Caco-2 (cell line): ENCODE data around the gene ST3GAL2. TPM values are rescaled to one million over a fixed set of nuclear protein-coding genes. Genes with fewer than 3 reads are reported as not detected.
A peak's percentile ranks its signal among the peaks of the same experiment; 100 is the strongest.

Source experiments
- BruUV-seq: library from RNA; stranded (reverse); fragments of 400-500 nt; replicated peaks from 2 replicates; lab custom pipeline; 2021; lab: Mats Ljungman, UMichigan
- CTCF ChIA-PET: fragments of 300-600 bp; sonication (Branson Sonifier 250); formaldehyde crosslinking; loops from one replicate; lab custom pipeline; 2022; ENCODE audit warnings: antibody characterized with exemption; lab: Charles Lee
- POLR2A ChIA-PET: fragments of 300-600 bp; sonication (Branson Sonifier 250); formaldehyde crosslinking; loops from one replicate; lab custom pipeline; 2022; ENCODE audit warnings: antibody characterized with exemption; lab: Charles Lee
- DNase-seq, 2 experiments: peaks; one replicate each; pipeline versions ENCODE4 v3.0.0 to v3.0.0-alpha.2; 2020 to 2022
- H3K27me3 ChIP-seq: replicated peaks from 2 replicates; pipeline ENCODE4 v1.6.0; 2011; ENCODE audit warnings: low read length; ENCODE audit not compliant: control insufficient read depth, insufficient read depth
- H3K36me3 ChIP-seq: 2 replicates; pipeline ENCODE4 v1.5.1; 2011; ENCODE audit warnings: low read length; ENCODE audit not compliant: control insufficient read depth, insufficient read depth
- H3K4me1 ChIP-seq: fragments of 250-450 bp; sonication (Bioruptor Pico); 2 replicates; pipeline ENCODE4 v1.5.1; 2020; ENCODE audit warnings: mild to moderate bottlenecking
- H3K4me3 ChIP-seq: 2 replicates; pipeline ENCODE4 v1.5.1; 2011; ENCODE audit warnings: low read depth, mild to moderate bottlenecking, control low read depth, low read length
- H3K9me3 ChIP-seq: fragments of 250-450 bp; sonication (Bioruptor Pico); 2 replicates; pipeline ENCODE4 v1.5.1; 2020; ENCODE audit warnings: mild to moderate bottlenecking, moderate library complexity
- H3K27ac Mint-ChIP-seq: one replicate; pipeline ENCODE4 v1.8.0; 2022; ENCODE audit warnings: mixed read lengths; ENCODE audit not compliant: unreplicated experiment
- H3K27me3 Mint-ChIP-seq: one replicate; pipeline ENCODE4 v1.8.0; 2022; ENCODE audit warnings: mixed read lengths; ENCODE audit not compliant: insufficient read depth, unreplicated experiment
- H3K36me3 Mint-ChIP-seq: one replicate; pipeline ENCODE4 v1.8.0; 2022; ENCODE audit warnings: mild to moderate bottlenecking, mixed read lengths; ENCODE audit not compliant: insufficient read depth, unreplicated experiment
- H3K4me1 Mint-ChIP-seq: one replicate; pipeline ENCODE4 v1.8.0; 2022; ENCODE audit warnings: low read depth, mixed read lengths; ENCODE audit not compliant: unreplicated experiment
- H3K4me3 Mint-ChIP-seq: one replicate; pipeline ENCODE4 v1.8.0; 2022; ENCODE audit warnings: mild to moderate bottlenecking, moderate library complexity, mixed read lengths; ENCODE audit not compliant: unreplicated experiment
- H3K9me3 Mint-ChIP-seq: one replicate; pipeline ENCODE4 v1.8.0; 2022; ENCODE audit warnings: mixed read lengths; ENCODE audit not compliant: unreplicated experiment
- CTCF ChIP-seq, 2 experiments: fragments of 200-600 bp in 1 of 2; IDR thresholded peaks; 1 replicate in 1 of 2; 2 replicates in 1 of 2; pipeline versions ENCODE4 v1.5.1 to v1.8.0; 2011 to 2022; ENCODE audit warnings: antibody characterized with exemption in 1 of 2, control low read depth in 1 of 2, inconsistent platforms in 1 of 2, low read depth in 1 of 2, low read length in 1 of 2, mild to moderate bottlenecking in 1 of 2, moderate library complexity in 1 of 2; ENCODE audit not compliant: insufficient read depth in 1 of 2, severe bottlenecking in 1 of 2, unreplicated experiment in 1 of 2
- intact Hi-C: fragments of 100-400 bp; cut with micrococcal nuclease; formaldehyde crosslinking; loops from one replicate; pipeline ENCODE4 v1.10.0; 2022; ENCODE audit not compliant: unreplicated experiment
- total RNA-seq: library from RNA; stranded (reverse); gene quantifications from 2 replicates; pipeline ENCODE4 v1.2.3, GENCODE V29; 2022

The ST3GAL2 gene
- total RNA-seq, 1 experiment from 2014 or later = 31.1 TPM

DNA sequence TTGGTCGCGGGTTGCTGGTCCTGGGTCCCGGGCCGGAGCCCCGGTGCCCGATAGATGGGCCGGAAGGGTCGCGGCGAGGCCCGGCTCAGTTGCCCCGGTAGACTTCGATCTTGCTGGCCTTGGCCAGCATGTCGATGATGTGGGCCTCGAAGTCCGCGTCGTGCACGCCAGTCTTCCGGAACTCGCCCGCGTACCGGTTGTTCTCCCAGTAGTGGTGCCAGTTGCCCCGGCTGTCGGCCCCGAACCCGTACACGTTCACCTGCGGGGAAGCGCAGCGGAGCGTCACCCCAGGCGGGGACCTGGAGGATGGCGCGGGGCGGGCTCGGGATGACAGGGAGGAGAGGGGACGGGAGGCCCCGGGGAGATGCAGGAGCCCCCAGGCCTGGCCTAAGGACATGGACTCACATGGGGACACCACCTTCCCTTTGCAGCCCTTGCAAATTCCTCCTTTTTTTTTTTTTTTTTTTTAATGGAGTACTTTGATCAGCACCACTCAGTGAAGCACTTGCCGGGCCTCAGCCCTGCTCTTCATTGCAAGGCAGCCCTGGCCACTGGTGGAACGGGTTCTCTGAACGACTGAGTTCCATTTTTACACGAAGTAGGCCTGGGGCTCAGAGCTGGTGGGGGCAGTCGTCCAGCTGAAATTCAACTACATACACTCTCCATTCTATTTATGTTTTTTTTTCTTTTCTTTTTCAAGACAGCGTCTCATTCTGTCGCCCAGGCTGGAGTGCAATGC lies 57.1 kb downstream of the ST3GAL2 start:
- TF ChIP-seq CTCF (IDR thresholded peaks at IDR 0.05; ENCODE audit: insufficient read depth in 1 of 2, low read depth in 1 of 2, low read length in 1 of 2, severe bottlenecking in 1 of 2, unreplicated experiment in 1 of 2) = no peak
- H3K4me1 Mint-ChIP-seq = peaks cover 6% of the 10 kb centered on the region
- H3K36me3 Mint-ChIP-seq = peaks cover 83% of the 10 kb centered on the region
- POLR2A ChIA-PET = interaction anchor here (0.5 to 3.7 kb wide), 31 partner anchors 8 to 995 kb away, joined by 3 to 41 read pairs (median 5); partner anchors contain the start of genes AARS1, COG4, DDX19A and FCSK
- peak overlapping the region; percentile 92 for H3K4me3 Mint-ChIP-seq
- BruUV-seq = no TSS peak
- DNase-seq = no peak
- H3K27me3 Mint-ChIP-seq = no peaks in the 10 kb centered on the region
- intact Hi-C loops = loop anchor here (1.0 to 5.0 kb wide), 6 partner anchors 47 to 271 kb away; partner anchors contain the start of genes FCSK and ST3GAL2
- Histone ChIP-seq H3K27me3 (no peaks in the 10 kb centered on the region), H3K4me3 (peak overlapping the region; percentile 71), H3K36me3 (peaks cover 2% of the 10 kb centered on the region), H3K9me3 (no peaks in the 10 kb centered on the region), H3K4me1 (peaks cover 9% of the 10 kb centered on the region; the same call in 1 of the 2 replicates)
- peak overlapping the region; percentile 97 for H3K27ac Mint-ChIP-seq
- CTCF ChIA-PET = interaction anchor here (0.6 to 2.8 kb wide), 16 partner anchors 9 to 127 kb away, joined by 3 to 42 read pairs (median 6); partner anchors contain the start of genes FCSK and ST3GAL2
- no peaks in the 10 kb centered on the region for H3K9me3 Mint-ChIP-seq

- BruUV-seq = TSS peak; percentile 74
- H3K27me3 Mint-ChIP-seq = no peaks in the 10 kb centered on the region
- intact Hi-C loops = loop anchor here (1.0 to 5.0 kb wide), 6 partner anchors 47 to 271 kb away; partner anchors contain the start of genes FCSK and ST3GAL2
Observed at GRCh38 chr16:70380919-70381603, 57.8 kb downstream of the ST3GAL2 start.

More at GRCh38 chr16:70380919-70381603, 57.8 kb downstream of the ST3GAL2 start:
- Histone ChIP-seq H3K9me3 (no peaks in the 10 kb centered on the region), H3K36me3 (peaks cover 2% of the 10 kb centered on the region), H3K4me1 (peaks cover 9% of the 10 kb centered on the region; the same call in 1 of the 2 replicates), H3K4me3 (peak overlapping the region; percentile 85), H3K27me3 (no peaks in the 10 kb centered on the region)
- ChIA-PET CTCF (interaction anchor here (0.6 to 2.8 kb wide), 16 partner anchors 10 to 127 kb away, joined by 3 to 42 read pairs (median 6); partner anchors contain the start of genes FCSK and ST3GAL2), POLR2A (interaction anchor here (0.5 to 3.7 kb wide), 34 partner anchors 9 to 994 kb away, joined by 3 to 41 read pairs (median 5); partner anchors contain the start of genes AARS1, COG4, DDX19A and FCSK)
- peak; percentile 99 for DNase-seq
- Mint-ChIP-seq H3K4me1 (peaks cover 6% of the 10 kb centered on the region), H3K4me3 (peak overlapping the region; percentile 92), H3K9me3 (no peaks in the 10 kb centered on the region), H3K36me3 (peaks cover 85% of the 10 kb centered on the region), H3K27ac (peak overlapping the region; percentile 97)
- TF ChIP-seq CTCF (IDR thresholded peaks at IDR 0.05; ENCODE audit: insufficient read depth in 1 of 2, low read depth in 1 of 2, low read length in 1 of 2, severe bottlenecking in 1 of 2, unreplicated experiment in 1 of 2) = peak; percentile 35 to 75
